TTC549 (cell line): ENCODE measurements around the gene ECM2.

Experiments used
- FAIRE-seq: peaks from 2 replicates; lab custom pipeline; 2012; peaks lifted over from hg19 to GRCh38; lab: Jason Lieb, UNC

Gene ECM2

GRCh38 chr9:92500725-92501124 is 35.1 kb downstream of the ECM2 start:
- no peak for FAIRE-seq

GRCh38 chr9:92499701-92500100 is 36.1 kb downstream of the ECM2 start:
- no peak for FAIRE-seq

GRCh38 chr9:92496396-92497176 is 39.2 kb downstream of the ECM2 start:
- no peak for FAIRE-seq

GRCh38 chr9:92494856-92495255 is 40.9 kb downstream of the ECM2 start:
- FAIRE-seq: no peak

- FAIRE-seq: no peak
Measured at GRCh38 chr9:92493749-92494387, 41.9 kb downstream of the ECM2 start.

GRCh38 chr9:92492781-92493401 is 42.9 kb downstream of the ECM2 start:
- no peak for FAIRE-seq

- FAIRE-seq: no peak
Measured at GRCh38 chr9:92488681-92489550, 46.9 kb downstream of the ECM2 start.

- no peak for FAIRE-seq
Measured at GRCh38 chr9:92486371-92486770, 49.4 kb downstream of the ECM2 start.

GRCh38 chr9:92484563-92484962 is 51.2 kb downstream of the ECM2 start:
- no peak for FAIRE-seq

GRCh38 chr9:92483627-92484545 is 51.9 kb downstream of the ECM2 start:
- no peak for FAIRE-seq

- no peak for FAIRE-seq
Measured at GRCh38 chr9:92482805-92483204, 53.0 kb downstream of the ECM2 start.

- no peak for FAIRE-seq
Measured at GRCh38 chr9:92482329-92482728, 53.5 kb downstream of the ECM2 start, which contains the start of gene ASPN. ASPN (minus strand) TSS chr9:92482506.

GRCh38 chr9:92480986-92481633 is 54.7 kb downstream of the ECM2 start:
- no peak for FAIRE-seq

GRCh38 chr9:92480291-92480771 is 55.5 kb downstream of the ECM2 start:
- no peak for FAIRE-seq

- no peak for FAIRE-seq
Measured at GRCh38 chr9:92479346-92479745, 56.4 kb downstream of the ECM2 start.

GRCh38 chr9:92478783-92479182 is 57.0 kb downstream of the ECM2 start:
- FAIRE-seq: no peak

- FAIRE-seq: no peak
Measured at GRCh38 chr9:92476962-92477361, 58.8 kb downstream of the ECM2 start.

GRCh38 chr9:92474587-92474986 is 61.2 kb downstream of the ECM2 start:
- no peak for FAIRE-seq

- FAIRE-seq: no peak
Measured at GRCh38 chr9:92468206-92468605, 67.6 kb downstream of the ECM2 start.

GRCh38 chr9:92467511-92467910 is 68.3 kb downstream of the ECM2 start:
- FAIRE-seq: no peak

- no peak for FAIRE-seq
Measured at GRCh38 chr9:92467041-92467440, 68.7 kb downstream of the ECM2 start.
